ENCODE results near the gene SPHK1.

SPHK1 gene

GRCh38 chr17:76337413-76337777 lies 47.0 kb upstream of the SPHK1 start:
- H3F3A ChIP-seq (ENCODE audit: low read depth): no peaks in the 10 kb centered on the region

DNA sequence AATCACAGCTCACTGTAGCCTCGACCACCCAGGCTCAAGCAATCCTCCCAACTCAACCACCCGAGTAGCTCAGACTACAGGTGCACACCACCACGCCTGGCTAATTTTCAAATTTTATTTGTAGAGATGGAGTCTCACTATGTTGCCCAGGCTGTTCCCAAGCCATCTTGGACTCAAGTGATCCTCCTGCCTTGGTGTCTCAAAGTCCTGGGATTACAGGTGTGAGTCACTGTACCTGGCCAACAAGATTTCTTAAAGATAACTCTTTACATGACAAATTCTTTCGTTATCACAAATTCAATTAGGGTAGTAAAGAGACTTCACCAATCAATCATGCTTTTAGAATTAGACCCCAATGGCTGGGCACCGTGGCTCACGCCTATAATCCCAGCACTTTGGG lies 43.1 kb upstream of the SPHK1 start:
- Histone ChIP-seq H3K27me3 (ENCODE audit: insufficient read depth, low read length, poor library complexity, severe bottlenecking) (no peaks in the 10 kb centered on the region), H3K4me3 (ENCODE audit: low read length, poor library complexity, severe bottlenecking) (no peak overlapping the region), H3K9ac (ENCODE audit: low read depth, low read length, poor library complexity, severe bottlenecking) (no peak overlapping the region), H3K4me1 (ENCODE audit: insufficient read depth, low read length, poor library complexity, severe bottlenecking) (peaks cover 18% of the 10 kb centered on the region), H3F3A (ENCODE audit: low read depth) (no peaks in the 10 kb centered on the region), H3K79me2 (ENCODE audit: insufficient read depth, low read length) (peaks cover 32% of the 10 kb centered on the region; the same call in 1 of the 2 replicates), H2AFZ (ENCODE audit: low read length) (no peak overlapping the region), H3K9me2 (replicated peaks; ENCODE audit: low read depth, low read length) (no peaks in the 10 kb centered on the region), H3K9me3 (ENCODE audit: insufficient read depth, low read depth, low read length) (no peaks in the 10 kb centered on the region), H3K4me2 (ENCODE audit: low read depth, low read length, poor library complexity, severe bottlenecking) (no peak overlapping the region), H4K20me1 (ENCODE audit: insufficient read depth, low read length, poor library complexity, severe bottlenecking) (peaks cover 3% of the 10 kb centered on the region), H3K36me3 (ENCODE audit: insufficient read depth, low read length) (peaks cover 24% of the 10 kb centered on the region; the same call in 1 of the 2 replicates)
- TF ChIP-seq, protein P1, sequence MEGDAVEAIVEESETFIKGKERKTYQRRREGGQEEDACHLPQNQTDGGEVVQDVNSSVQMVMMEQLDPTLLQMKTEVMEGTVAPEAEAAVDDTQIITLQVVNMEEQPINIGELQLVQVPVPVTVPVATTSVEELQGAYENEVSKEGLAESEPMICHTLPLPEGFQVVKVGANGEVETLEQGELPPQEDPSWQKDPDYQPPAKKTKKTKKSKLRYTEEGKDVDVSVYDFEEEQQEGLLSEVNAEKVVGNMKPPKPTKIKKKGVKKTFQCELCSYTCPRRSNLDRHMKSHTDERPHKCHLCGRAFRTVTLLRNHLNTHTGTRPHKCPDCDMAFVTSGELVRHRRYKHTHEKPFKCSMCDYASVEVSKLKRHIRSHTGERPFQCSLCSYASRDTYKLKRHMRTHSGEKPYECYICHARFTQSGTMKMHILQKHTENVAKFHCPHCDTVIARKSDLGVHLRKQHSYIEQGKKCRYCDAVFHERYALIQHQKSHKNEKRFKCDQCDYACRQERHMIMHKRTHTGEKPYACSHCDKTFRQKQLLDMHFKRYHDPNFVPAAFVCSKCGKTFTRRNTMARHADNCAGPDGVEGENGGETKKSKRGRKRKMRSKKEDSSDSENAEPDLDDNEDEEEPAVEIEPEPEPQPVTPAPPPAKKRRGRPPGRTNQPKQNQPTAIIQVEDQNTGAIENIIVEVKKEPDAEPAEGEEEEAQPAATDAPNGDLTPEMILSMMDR (conservative IDR thresholded peaks at IDR 0.05; ENCODE audit: low read length): no peak
- no peak for TF ChIP-seq EZH2phosphoT487 (IDR thresholded peaks at IDR 0.05; ENCODE audit: borderline replicate concordance)

More at GRCh38 chr17:76337413-76337777, 47.0 kb upstream of the SPHK1 start:
- TF ChIP-seq, protein P1 (conservative IDR thresholded peaks at IDR 0.05; ENCODE audit: low read length): no peak
- no peak for TF ChIP-seq EZH2phosphoT487 (IDR thresholded peaks at IDR 0.05; ENCODE audit: borderline replicate concordance)
- H3K9me3 ChIP-seq (ENCODE audit: insufficient read depth, low read depth, low read length): no peaks in the 10 kb centered on the region
- no peaks in the 10 kb centered on the region for H3K9me2 ChIP-seq (replicated peaks; ENCODE audit: low read depth, low read length)
- H3K4me1 ChIP-seq (ENCODE audit: insufficient read depth, low read length, poor library complexity, severe bottlenecking): peaks cover 18% of the 10 kb centered on the region
- H3K4me3 ChIP-seq (ENCODE audit: low read length, poor library complexity, severe bottlenecking): peak overlapping the region; percentile 34
- peaks cover 6% of the 10 kb centered on the region; the same call in 1 of the 2 replicates for H3K36me3 ChIP-seq (ENCODE audit: insufficient read depth, low read length)
- H3K79me2 ChIP-seq (ENCODE audit: insufficient read depth, low read length): peaks cover 52% of the 10 kb centered on the region
- no peak overlapping the region for H2AFZ ChIP-seq (ENCODE audit: low read length)
- H3K9ac ChIP-seq (ENCODE audit: low read depth, low read length, poor library complexity, severe bottlenecking): no peak overlapping the region
- peak overlapping the region; percentile 60 for H3K4me2 ChIP-seq (ENCODE audit: low read depth, low read length, poor library complexity, severe bottlenecking)
- no peaks in the 10 kb centered on the region for H4K20me1 ChIP-seq (ENCODE audit: insufficient read depth, low read length, poor library complexity, severe bottlenecking)
- no peaks in the 10 kb centered on the region for H3K27me3 ChIP-seq (ENCODE audit: insufficient read depth, low read length, poor library complexity, severe bottlenecking)

DNA sequence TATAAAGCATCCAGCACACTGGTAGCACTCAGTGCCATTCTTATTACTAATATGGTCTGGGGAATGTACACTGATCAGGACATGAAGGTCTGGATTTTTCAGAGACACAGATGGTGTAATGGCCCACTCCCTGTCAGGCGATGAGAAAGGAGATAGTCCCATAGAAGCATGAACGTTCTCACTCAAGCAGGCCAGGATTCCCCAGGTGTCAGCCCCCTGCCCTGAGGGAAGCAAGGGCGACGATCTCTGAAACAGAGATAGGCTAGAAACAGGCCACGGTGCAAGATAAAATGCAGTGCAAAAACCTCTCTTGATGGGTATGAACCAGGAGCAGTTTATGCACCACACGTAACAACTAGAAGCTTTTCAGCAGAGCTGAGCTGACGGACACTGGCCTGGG lies 41.3 kb upstream of the SPHK1 start:
- H3K36me3 ChIP-seq (ENCODE audit: insufficient read depth, low read length): peaks cover 38% of the 10 kb centered on the region; the same call in 1 of the 2 replicates
- H2AFZ ChIP-seq (ENCODE audit: low read length): no peak overlapping the region
- H4K20me1 ChIP-seq (ENCODE audit: insufficient read depth, low read length, poor library complexity, severe bottlenecking): peaks cover 3% of the 10 kb centered on the region
- peaks cover 2% of the 10 kb centered on the region for H3K4me1 ChIP-seq (ENCODE audit: insufficient read depth, low read length, poor library complexity, severe bottlenecking)
- H3K9me2 ChIP-seq (replicated peaks; ENCODE audit: low read depth, low read length): no peaks in the 10 kb centered on the region
- no peaks in the 10 kb centered on the region for H3F3A ChIP-seq (ENCODE audit: low read depth)
- no peaks in the 10 kb centered on the region for H3K9me3 ChIP-seq (ENCODE audit: insufficient read depth, low read depth, low read length)
- H3K4me3 ChIP-seq (ENCODE audit: low read length, poor library complexity, severe bottlenecking): no peak overlapping the region
- no peak overlapping the region for H3K4me2 ChIP-seq (ENCODE audit: low read depth, low read length, poor library complexity, severe bottlenecking)
- no peaks in the 10 kb centered on the region for H3K27me3 ChIP-seq (ENCODE audit: insufficient read depth, low read length, poor library complexity, severe bottlenecking)
- peaks cover 24% of the 10 kb centered on the region; the same call in 1 of the 2 replicates for H3K79me2 ChIP-seq (ENCODE audit: insufficient read depth, low read length)
- TF ChIP-seq EZH2phosphoT487 (IDR thresholded peaks at IDR 0.05; ENCODE audit: borderline replicate concordance): no peak
- TF ChIP-seq, protein P1 (conservative IDR thresholded peaks at IDR 0.05; ENCODE audit: low read length): no peak
- no peak overlapping the region for H3K9ac ChIP-seq (ENCODE audit: low read depth, low read length, poor library complexity, severe bottlenecking)
